ENCODE results near the gene TBC1D22A. TPM values are rescaled to one million over a fixed set of nuclear protein-coding genes. Genes with fewer than 3 reads are reported as not detected.
"Not testable (repeated sequence)": the region's sequence is repeated elsewhere in the genome, so short reads cannot be mapped to it uniquely, and the experiment has no call there.

The TBC1D22A gene
- total RNA-seq, 1 donor from 2014 or later: 15.3 TPM

- no peak for DNase-seq (ENCODE audit: low read depth in 2 of 2)
Measured at GRCh38 chr22:47163481-47163855, 401.0 kb downstream of the TBC1D22A start.

- DNase-seq (ENCODE audit: low read depth in 2 of 2): peak in 1 of 2 donors; percentile 42
Measured at GRCh38 chr22:47163856-47164513, 401.5 kb downstream of the TBC1D22A start.

GRCh38 chr22:47164514-47165337, 402.3 kb downstream of the TBC1D22A start:
- DNase-seq (ENCODE audit: low read depth in 2 of 2): peak; percentile 58 to 77

GRCh38 chr22:47165338-47166032, 403.0 kb downstream of the TBC1D22A start:
- DNase-seq (ENCODE audit: low read depth in 2 of 2): no peak

- DNase-seq (ENCODE audit: low read depth in 2 of 2): no peak
Measured at GRCh38 chr22:47166033-47166404, 403.6 kb downstream of the TBC1D22A start.

- DNase-seq (ENCODE audit: low read depth in 2 of 2): no peak
Measured at GRCh38 chr22:47166446-47167016, 404.1 kb downstream of the TBC1D22A start.

- DNase-seq (ENCODE audit: low read depth in 2 of 2): no peak
Measured at GRCh38 chr22:47167056-47167455, 404.6 kb downstream of the TBC1D22A start.

- DNase-seq (ENCODE audit: low read depth in 2 of 2): not testable (repeated sequence)
Measured at GRCh38 chr22:47167921-47168320, 405.5 kb downstream of the TBC1D22A start.

GRCh38 chr22:47168441-47168840, 406.0 kb downstream of the TBC1D22A start:
- DNase-seq (ENCODE audit: low read depth in 2 of 2): no peak

- DNase-seq (ENCODE audit: low read depth in 2 of 2): peak in 1 of 2 donors; percentile 23
Measured at GRCh38 chr22:47168900-47169800, 406.7 kb downstream of the TBC1D22A start.

GRCh38 chr22:47169801-47170140, 407.3 kb downstream of the TBC1D22A start:
- DNase-seq (ENCODE audit: low read depth in 2 of 2): no peak

GRCh38 chr22:47170511-47171440, 408.3 kb downstream of the TBC1D22A start:
- DNase-seq (ENCODE audit: low read depth in 2 of 2): peak in 1 of 2 donors; percentile 21

- DNase-seq (ENCODE audit: low read depth in 2 of 2): no peak
Measured at GRCh38 chr22:47171441-47172221, 409.2 kb downstream of the TBC1D22A start.

- DNase-seq (ENCODE audit: low read depth in 2 of 2): no peak
Measured at GRCh38 chr22:47172771-47173534, 410.5 kb downstream of the TBC1D22A start.

GRCh38 chr22:47173535-47174021, 411.1 kb downstream of the TBC1D22A start:
- DNase-seq (ENCODE audit: low read depth in 2 of 2): no peak

GRCh38 chr22:47174096-47174495, 411.6 kb downstream of the TBC1D22A start:
- DNase-seq (ENCODE audit: low read depth in 2 of 2): no peak

GRCh38 chr22:47174671-47175112, 412.2 kb downstream of the TBC1D22A start:
- DNase-seq (ENCODE audit: low read depth in 2 of 2): no peak

Data from lung microvascular endothelial cell (primary cell).